ENCODE data around the gene SLC12A9. TPM values are rescaled to one million over a fixed set of nuclear protein-coding genes. Genes with fewer than 3 reads are reported as not detected.
A peak's percentile ranks its signal among the peaks of the same experiment; 100 is the strongest.

Gene SLC12A9
- total RNA-seq, 1 donor: 14.3 TPM

GRCh38 chr7:100884736-100885439 is 32.4 kb downstream of the SLC12A9 start:
- H3K4me3 ChIP-seq (ENCODE audit: low read depth, low read length): no peak overlapping the region
- DNase-seq (ENCODE audit: low read depth): no peak

GRCh38 chr7:100885440-100886141 is 33.1 kb downstream of the SLC12A9 start:
- TF ChIP-seq CTCF (IDR thresholded peaks at IDR 0.05; ENCODE audit: insufficient read depth, low read length): no peak
- H3K4me3 ChIP-seq (ENCODE audit: low read depth, low read length): no peak overlapping the region
- DNase-seq (ENCODE audit: low read depth): no peak

More at GRCh38 chr7:100884736-100885439, 32.4 kb downstream of the SLC12A9 start:
- no peak for TF ChIP-seq CTCF (IDR thresholded peaks at IDR 0.05; ENCODE audit: insufficient read depth, low read length)

GRCh38 chr7:100886142-100886935 is 33.8 kb downstream of the SLC12A9 start:
- no peak for DNase-seq (ENCODE audit: low read depth)

GRCh38 chr7:100886936-100887515 is 34.5 kb downstream of the SLC12A9 start:
- no peak for DNase-seq (ENCODE audit: low read depth)
- no peak for TF ChIP-seq CTCF (IDR thresholded peaks at IDR 0.05; ENCODE audit: insufficient read depth, low read length)

More at GRCh38 chr7:100886142-100886935, 33.8 kb downstream of the SLC12A9 start:
- no peak overlapping the region for H3K4me3 ChIP-seq (ENCODE audit: low read depth, low read length)
- no peak for TF ChIP-seq CTCF (IDR thresholded peaks at IDR 0.05; ENCODE audit: insufficient read depth, low read length)

GRCh38 chr7:100887516-100888290 is 35.2 kb downstream of the SLC12A9 start:
- peak overlapping the region; percentile 80 for H3K4me3 ChIP-seq (ENCODE audit: low read depth, low read length)
- no peak for DNase-seq (ENCODE audit: low read depth)
- TF ChIP-seq CTCF (IDR thresholded peaks at IDR 0.05; ENCODE audit: insufficient read depth, low read length): no peak

More at GRCh38 chr7:100886936-100887515, 34.5 kb downstream of the SLC12A9 start:
- H3K4me3 ChIP-seq (ENCODE audit: low read depth, low read length): no peak overlapping the region

Measured in fibroblast of the aortic adventitia (primary cell).